GM12878 (cell line): Measurements from ENCODE around the gene FN1. TPM values are rescaled to one million over a fixed set of nuclear protein-coding genes. Genes with fewer than 3 reads are reported as not detected.

Experiments used
- ATAC-seq: fragments of 200-7000 bp; cut with Tn5 transposase; 3 replicates; pipeline ENCODE4 v1.9.1; 2020; ENCODE audit warnings: mild to moderate bottlenecking, moderate library complexity
- BruUV-seq: library from RNA; stranded (reverse); fragments of 400-500 nt; replicated peaks from 2 replicates; lab custom pipeline; 2021; lab: Mats Ljungman, UMichigan
- CTCF ChIA-PET: fragments of 300-600 bp; sonication (Branson Sonifier 250); formaldehyde crosslinking; extraction: SDS; loops from one replicate; lab custom pipeline; 2021; ENCODE audit warnings: inconsistent platforms; lab: Yijun Ruan, JAX
- POLR2A ChIA-PET: fragments of 350-600 bp; formaldehyde crosslinking; extraction: SDS; loops from one replicate; lab custom pipeline; 2021; ENCODE audit warnings: inconsistent platforms; lab: Charles Lee
- RAD21 ChIA-PET: fragments of 300-600 bp; sonication (Branson Sonifier 250); formaldehyde crosslinking; loops from one replicate; lab custom pipeline; 2023; ENCODE audit warnings: antibody characterized with exemption; ENCODE audit not compliant: unreplicated experiment; lab: Charles Lee
- SMC1A ChIA-PET: fragments of 300-600 bp; sonication (Branson Sonifier 250); formaldehyde crosslinking; loops from one replicate; lab custom pipeline; 2023; ENCODE audit not compliant: unreplicated experiment, uncharacterized antibody; lab: Charles Lee
- DNase-seq: peaks from one replicate; pipeline ENCODE4 v3.0.0-alpha.2; 2011; ENCODE audit warnings: low read depth, low spot score
- FAIRE-seq: peaks from 3 replicates; lab custom pipeline; 2011; peaks lifted over from hg19 to GRCh38; lab: Jason Lieb, UNC
- H2AFZ ChIP-seq: 2 replicates; pipeline ENCODE4 v1.6.0; 2011; ENCODE audit warnings: low read depth, low read length, control low read depth; ENCODE audit not compliant: control insufficient read depth
- H3K27ac ChIP-seq: 2 replicates; pipeline ENCODE4 v1.5.1; 2011; ENCODE audit warnings: control low read depth; ENCODE audit not compliant: control insufficient read depth, insufficient read depth
- H3K27me3 ChIP-seq, 2 experiments: replicated peaks in 1 of 2; 2 replicates each; pipeline versions ENCODE4 v1.6.0 to v1.6.1; 2011; ENCODE audit warnings: low read length in 1 of 2; ENCODE audit not compliant: control insufficient read depth in 2 of 2, insufficient read depth in 2 of 2
- H3K36me3 ChIP-seq, 2 experiments: 2 replicates each; pipeline ENCODE4 v1.5.1; 2011; ENCODE audit warnings: low read length in 1 of 2; ENCODE audit not compliant: control insufficient read depth in 2 of 2, insufficient read depth in 2 of 2
- H3K4me1 ChIP-seq: 2 replicates; pipeline ENCODE4 v1.6.1; 2011; ENCODE audit warnings: mild to moderate bottlenecking, low read length, moderate library complexity, mixed read lengths; ENCODE audit not compliant: control insufficient read depth, insufficient read depth
- H3K4me2 ChIP-seq: 2 replicates; pipeline ENCODE4 v1.6.0; 2011; ENCODE audit warnings: control low read depth; ENCODE audit not compliant: control insufficient read depth, insufficient read depth
- H3K4me3 ChIP-seq: fragments of 200-600 bp; sonication (generic); 2 replicates; pipeline ENCODE4 v1.5.1; 2016
- H3K79me2 ChIP-seq: 2 replicates; pipeline ENCODE4 v1.6.0; 2011; ENCODE audit warnings: low read length; ENCODE audit not compliant: control insufficient read depth, insufficient read depth
- H3K9ac ChIP-seq: 2 replicates; pipeline ENCODE4 v1.8.0; 2011; ENCODE audit warnings: low read length, control low read depth, mixed read lengths; ENCODE audit not compliant: control insufficient read depth, insufficient read depth
- H3K9me3 ChIP-seq: replicated peaks from 3 replicates; pipeline ENCODE4 v1.5.1; 2011; ENCODE audit warnings: mild to moderate bottlenecking, low read length; ENCODE audit not compliant: control insufficient read depth, insufficient read depth
- H4K20me1 ChIP-seq: 2 replicates; pipeline ENCODE4 v1.6.0; 2011; ENCODE audit not compliant: control insufficient read depth, insufficient read depth
- BHLHE40 ChIP-seq, 2 experiments: fragments of 450-650 bp in 1 of 2; IDR thresholded peaks; 2 replicates each; pipeline ENCODE4 v1.6.1; 2011 to 2017; ENCODE audit warnings: low read depth in 2 of 2, borderline replicate concordance in 1 of 2, improper control_type of control experiment in 1 of 2, low read length in 1 of 2, mild to moderate bottlenecking in 1 of 2
- CBX5 ChIP-seq: sonication (generic); IDR thresholded peaks from 2 replicates; pipeline ENCODE4 v1.6.1; 2016; ENCODE audit warnings: low read depth, moderate library complexity, mild to moderate bottlenecking, inconsistent platforms
- FOXK2 ChIP-seq: fragments of 450-650 bp; IDR thresholded peaks from 2 replicates; pipeline ENCODE4 v1.6.1; 2017; ENCODE audit warnings: mild to moderate bottlenecking, moderate library complexity
- FOXM1 ChIP-seq: IDR thresholded peaks from 2 replicates; pipeline ENCODE4 v1.6.1; 2012; ENCODE audit warnings: low read depth, mild to moderate bottlenecking, inconsistent platforms, low read length, moderate library complexity
- GABPA ChIP-seq: IDR thresholded peaks from 2 replicates; pipeline ENCODE4 v1.6.1; 2014; ENCODE audit warnings: antibody characterized with exemption, low read depth, mild to moderate bottlenecking, inconsistent platforms
- MTA2 ChIP-seq: fragments of 450-650 bp; IDR thresholded peaks from 2 replicates; pipeline ENCODE4 v1.6.1; 2016; ENCODE audit warnings: low read depth, mild to moderate bottlenecking, moderate library complexity
- NFXL1 ChIP-seq: fragments of 450-650 bp; IDR thresholded peaks from 2 replicates; pipeline ENCODE4 v1.6.1; 2017; ENCODE audit warnings: antibody characterized with exemption, mild to moderate bottlenecking, borderline replicate concordance
- NR2C2 ChIP-seq: IDR thresholded peaks from 2 replicates; pipeline ENCODE4 v1.6.1; 2011; ENCODE audit warnings: borderline replicate concordance, low read depth; ENCODE audit not compliant: control insufficient read depth, insufficient read length
- PAX5 ChIP-seq: IDR thresholded peaks from 2 replicates; pipeline ENCODE4 v1.6.1; 2011; ENCODE audit warnings: low read depth, low read length, borderline replicate concordance
- RAD51 ChIP-seq: fragments of 450-650 bp; IDR thresholded peaks from 2 replicates; pipeline ENCODE4 v1.6.1; 2016; ENCODE audit warnings: moderate library complexity, mild to moderate bottlenecking, inconsistent platforms
- SIN3A ChIP-seq: IDR thresholded peaks from 2 replicates; pipeline ENCODE4 v1.6.1; 2012; ENCODE audit warnings: low read depth, low read length, improper control_type of control experiment
- SP1 ChIP-seq: IDR thresholded peaks from one replicate; pipeline ENCODE4 v1.6.1; 2011; ENCODE audit warnings: low read depth, low read length
- USF1 ChIP-seq: IDR thresholded peaks from 2 replicates; pipeline ENCODE4 v1.6.1; 2011; ENCODE audit warnings: borderline replicate concordance, low read depth, mild to moderate bottlenecking, moderate library complexity, mixed read lengths, low read length; ENCODE audit not compliant: insufficient read depth; ENCODE audit errors: extremely low read length
- ZBTB33 ChIP-seq: fragments of 450-650 bp; IDR thresholded peaks from 2 replicates; pipeline ENCODE4 v1.6.1; 2017; ENCODE audit warnings: mild to moderate bottlenecking
- ZNF207 ChIP-seq: fragments of 450-650 bp; IDR thresholded peaks from 2 replicates; pipeline ENCODE4 v1.6.1; 2014; ENCODE audit warnings: antibody characterized with exemption, mild to moderate bottlenecking, borderline replicate concordance
- WGBS: methylation state at CpG from one replicate; pipeline ENCODE4 v1.1.6; 2016; ENCODE audit warnings: low lambda C conversion rate; ENCODE audit not compliant: insufficient replicate concordance, insufficient coverage; ENCODE audit errors: missing lambda C conversion rate; 5-methylcytosine and 5-hydroxymethylcytosine counted together
- in situ Hi-C: fragments of 300-500 bp; cut with MboI; formaldehyde crosslinking; loops from 9 replicates; pipeline ENCODE4 v1.14.3; 2018; ENCODE audit warnings: mixed read lengths
- intact Hi-C: fragments of 100-400 bp; cut with micrococcal nuclease; formaldehyde crosslinking; loops from one replicate; pipeline ENCODE4 v1.14.2; 2022; ENCODE audit not compliant: unreplicated experiment
- polyA plus RNA-seq, 11 experiments: library from polyadenylated mRNA; depleted of rRNA in 4 of 11; unstranded in 6 of 11; stranded (reverse) in 5 of 11; fragments of >200 nt; fragmentation: Nextera tagmentation in 4 of 11; fragmentation: Illumina TruSeq in 1 of 11; extraction: Ambion mirVana in 4 of 11; extraction: Trizol in 1 of 11; gene quantifications; 1 replicate in 1 of 11; 2 replicates in 10 of 11; pipeline versions ENCODE4 v1.2.1 to v1.2.3, GENCODE V29; 2011 to 2016; ENCODE audit warnings: inconsistent platforms in 2 of 11, missing spikeins in 2 of 11, low read depth in 1 of 11
- total RNA-seq, 4 experiments: library from RNA; depleted of rRNA in 3 of 4; stranded (reverse); fragments of >200 nt in 3 of 4; fragmentation: Illumina TruSeq in 1 of 4; extraction: Trizol in 1 of 4; gene quantifications; 2 replicates each; pipeline versions ENCODE4 v1.2.1 to v1.2.3, GENCODE V29; 2013 to 2021
- TF ChIP-seq, protein P1 (sequence below): IDR thresholded peaks from 2 replicates; pipeline ENCODE4 v1.6.1; 2012; ENCODE audit warnings: low read depth, low read length, improper control_type of control experiment
- TF ChIP-seq, protein P2 (sequence below): fragments of 450-650 bp; IDR thresholded peaks from 2 replicates; pipeline ENCODE4 v1.6.1; 2016; ENCODE audit warnings: mild to moderate bottlenecking

FN1 gene
- total and polyA plus RNA-seq, 10 of the 15 experiments (the other 5 are each of a cell fraction or from before 2014, with no cell fraction given) = 0.60 to 9.4 (median 1.5) TPM

- Histone ChIP-seq H2AFZ (no peak overlapping the region), H3K4me2 (no peak overlapping the region), H3K36me3 (peaks cover 0 to 7% of the 10 kb centered on the region in 2 experiments; a peak in 3 of 4 replicates), H3K27ac (no peak overlapping the region), H3K9ac (no peak overlapping the region), H3K4me3 (no peak overlapping the region), H3K4me1 (0 out of 2 replicates have a peak, but pooled peaks cover 3% of the 10 kb centered on the region), H4K20me1 (no peaks in the 10 kb centered on the region), H3K9me3 (no peaks in the 10 kb centered on the region), H3K27me3 (no peaks in the 10 kb centered on the region), H3K79me2 (no peaks in the 10 kb centered on the region)
- ChIA-PET SMC1A (interaction anchor here (1.2 to 1.8 kb wide), 2 partner anchors 9 to 549 kb away, joined by 3 to 5 read pairs; no protein-coding TSS in a partner anchor), POLR2A (no interaction called here), CTCF (interaction anchor here (1.4 kb wide), 1 partner anchor 51 kb away, joined by 3 read pairs; no protein-coding TSS in a partner anchor), RAD21 (interaction anchor here (1.0 kb wide), 1 partner anchor 449 kb away, joined by 4 read pairs; no protein-coding TSS in a partner anchor)
- intact Hi-C loops = no loop called here
- ATAC-seq (no peak), FAIRE-seq (no peak), DNase-seq (no peak)
- in situ Hi-C loops = no loop called here
- WGBS = 80% methylated on average over 2 of the region's 2 CpGs
- BruUV-seq = no TSS peak
- TF ChIP-seq MTA2 (no peak), SIN3A (no peak), ZBTB33 (no peak), NFXL1 (no peak), PAX5 (no peak), RAD51 (no peak), ZNF207 (no peak), SP1 (no peak), FOXM1 (no peak), CBX5 (no peak), NR2C2 (no peak), BHLHE40 (IDR thresholded peaks at IDR 0.05; ENCODE audit: borderline replicate concordance in 1 of 2, low read depth in 2 of 2, low read length in 1 of 2) (no peak), GABPA (no peak), FOXK2 (no peak), USF1 (no peak)
- TF ChIP-seq, protein P1, sequence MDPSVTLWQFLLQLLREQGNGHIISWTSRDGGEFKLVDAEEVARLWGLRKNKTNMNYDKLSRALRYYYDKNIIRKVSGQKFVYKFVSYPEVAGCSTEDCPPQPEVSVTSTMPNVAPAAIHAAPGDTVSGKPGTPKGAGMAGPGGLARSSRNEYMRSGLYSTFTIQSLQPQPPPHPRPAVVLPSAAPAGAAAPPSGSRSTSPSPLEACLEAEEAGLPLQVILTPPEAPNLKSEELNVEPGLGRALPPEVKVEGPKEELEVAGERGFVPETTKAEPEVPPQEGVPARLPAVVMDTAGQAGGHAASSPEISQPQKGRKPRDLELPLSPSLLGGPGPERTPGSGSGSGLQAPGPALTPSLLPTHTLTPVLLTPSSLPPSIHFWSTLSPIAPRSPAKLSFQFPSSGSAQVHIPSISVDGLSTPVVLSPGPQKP = no peak
- TF ChIP-seq, protein P2, sequence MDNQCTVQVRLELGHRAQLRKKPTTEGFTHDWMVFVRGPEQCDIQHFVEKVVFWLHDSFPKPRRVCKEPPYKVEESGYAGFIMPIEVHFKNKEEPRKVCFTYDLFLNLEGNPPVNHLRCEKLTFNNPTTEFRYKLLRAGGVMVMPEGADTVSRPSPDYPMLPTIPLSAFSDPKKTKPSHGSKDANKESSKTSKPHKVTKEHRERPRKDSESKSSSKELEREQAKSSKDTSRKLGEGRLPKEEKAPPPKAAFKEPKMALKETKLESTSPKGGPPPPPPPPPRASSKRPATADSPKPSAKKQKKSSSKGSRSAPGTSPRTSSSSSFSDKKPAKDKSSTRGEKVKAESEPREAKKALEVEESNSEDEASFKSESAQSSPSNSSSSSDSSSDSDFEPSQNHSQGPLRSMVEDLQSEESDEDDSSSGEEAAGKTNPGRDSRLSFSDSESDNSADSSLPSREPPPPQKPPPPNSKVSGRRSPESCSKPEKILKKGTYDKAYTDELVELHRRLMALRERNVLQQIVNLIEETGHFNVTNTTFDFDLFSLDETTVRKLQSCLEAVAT = no peak
Observed at GRCh38 chr2:215363461-215364156, 72.3 kb downstream of the FN1 start.
